ENCODE data around the gene SPHK1. TPM values are rescaled to one million over a fixed set of nuclear protein-coding genes. Genes with fewer than 3 reads are reported as not detected.
"Not testable (repeated sequence)": the region's sequence is repeated elsewhere in the genome, so short reads cannot be mapped to it uniquely, and the experiment has no call there.

The SPHK1 gene
- total RNA-seq, result 6.5 TPM

GRCh38 chr17:76384222-76384986, at the start of gene SPHK1:
TSS of gene SPHK1 (plus strand) at chr17:76384609. CDS start at chr17:76385645, 1,036 bp downstream.
- DNase-seq, result peak; percentile 83

GRCh38 chr17:76335716-76336381, 48.6 kb upstream of the SPHK1 start:
- no peak for DNase-seq

DNA sequence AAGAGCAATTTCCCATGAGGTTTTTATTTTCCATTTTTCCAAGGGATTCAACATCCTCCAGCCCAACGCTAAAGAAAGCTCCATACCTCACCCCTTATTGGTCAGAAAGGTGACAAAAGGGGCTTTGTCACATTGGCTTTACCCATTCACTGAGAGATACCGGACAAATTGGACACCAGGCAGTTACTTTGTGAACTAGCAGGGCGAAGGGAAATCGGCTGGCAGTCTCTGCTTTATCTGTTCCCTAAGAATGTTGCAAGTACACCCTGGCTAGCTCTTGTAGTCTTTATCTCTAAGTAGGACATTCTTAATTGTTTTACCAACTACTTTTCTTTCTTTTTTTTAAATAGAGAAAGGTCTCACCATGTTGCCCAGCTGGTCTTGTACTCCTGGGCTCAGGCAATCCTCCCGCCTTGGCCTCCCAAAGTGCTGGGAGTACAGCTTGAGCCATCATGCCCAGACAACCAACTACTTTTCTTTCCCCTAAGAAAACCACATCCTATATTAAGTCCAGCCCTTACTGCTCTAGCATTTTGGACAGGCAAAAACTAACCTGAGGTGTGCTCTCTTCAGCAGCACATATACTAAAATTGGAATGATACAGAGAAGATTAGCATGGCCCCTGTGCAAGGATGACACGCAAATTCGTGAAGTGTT, 47.5 kb upstream of the SPHK1 start:
- DNase-seq, result no peak

GRCh38 chr17:76337413-76337777, 47.0 kb upstream of the SPHK1 start:
- no peak for DNase-seq

- no peak for DNase-seq
Observed at GRCh38 chr17:76341301-76341700, 43.1 kb upstream of the SPHK1 start.

DNA sequence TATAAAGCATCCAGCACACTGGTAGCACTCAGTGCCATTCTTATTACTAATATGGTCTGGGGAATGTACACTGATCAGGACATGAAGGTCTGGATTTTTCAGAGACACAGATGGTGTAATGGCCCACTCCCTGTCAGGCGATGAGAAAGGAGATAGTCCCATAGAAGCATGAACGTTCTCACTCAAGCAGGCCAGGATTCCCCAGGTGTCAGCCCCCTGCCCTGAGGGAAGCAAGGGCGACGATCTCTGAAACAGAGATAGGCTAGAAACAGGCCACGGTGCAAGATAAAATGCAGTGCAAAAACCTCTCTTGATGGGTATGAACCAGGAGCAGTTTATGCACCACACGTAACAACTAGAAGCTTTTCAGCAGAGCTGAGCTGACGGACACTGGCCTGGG, 41.3 kb upstream of the SPHK1 start:
- DNase-seq, result no peak

DNA sequence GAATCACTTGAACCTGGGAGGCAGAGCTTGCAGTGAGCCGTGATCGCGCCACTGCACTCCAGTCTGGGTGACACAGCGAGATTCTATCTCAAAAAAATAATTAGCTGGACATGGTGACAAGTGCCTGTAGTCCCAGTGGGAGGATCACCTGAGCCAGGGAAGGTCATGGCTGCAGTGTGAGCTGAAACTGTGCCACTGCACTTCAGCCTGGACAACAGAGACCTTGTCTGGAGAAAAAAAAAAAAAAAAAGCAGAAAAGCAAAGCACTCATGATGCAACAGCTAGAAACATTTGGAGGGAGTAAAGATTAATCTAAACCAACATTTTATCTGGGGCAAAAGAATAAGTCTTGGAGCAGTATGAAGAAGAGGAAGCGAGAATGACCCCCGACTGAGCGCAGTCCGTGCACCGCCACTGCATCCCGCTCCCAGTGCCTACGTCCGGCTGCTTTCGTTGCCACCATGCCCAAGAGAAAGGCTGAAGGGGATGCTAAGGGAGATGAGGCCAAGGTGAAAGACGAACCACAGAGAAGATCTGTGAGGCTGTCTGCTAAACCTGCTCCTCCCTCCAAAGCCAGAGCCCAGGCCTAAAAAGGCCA, 38.9 kb upstream of the SPHK1 start:
- no peak for DNase-seq

- DNase-seq, result not testable (repeated sequence)
Observed at GRCh38 chr17:76346936-76347335, 37.5 kb upstream of the SPHK1 start.

DNA sequence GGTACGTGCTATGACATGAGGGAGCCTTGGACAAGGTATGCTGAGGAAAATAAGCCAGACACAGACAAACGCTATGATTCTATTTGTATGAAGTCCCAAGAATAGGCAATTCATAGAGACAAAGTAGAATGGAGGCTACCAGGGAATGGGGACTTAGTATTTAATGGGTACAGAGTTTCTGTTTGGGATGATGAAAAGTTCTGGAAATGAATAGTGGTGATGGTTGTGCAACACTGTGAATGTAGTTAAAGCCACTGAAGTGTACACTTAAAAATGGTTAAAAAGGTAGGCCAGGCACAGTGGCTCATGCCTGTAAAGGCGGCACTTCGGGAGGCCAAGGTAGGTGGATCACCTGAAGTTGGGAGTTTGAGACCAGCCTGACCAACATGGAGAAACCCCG, 33.9 kb upstream of the SPHK1 start:
- no peak for DNase-seq

GRCh38 chr17:76351526-76352071, 32.8 kb upstream of the SPHK1 start:
- no peak for DNase-seq

- DNase-seq, result no peak
Observed at GRCh38 chr17:76353004-76353598, 31.3 kb upstream of the SPHK1 start.

DNA sequence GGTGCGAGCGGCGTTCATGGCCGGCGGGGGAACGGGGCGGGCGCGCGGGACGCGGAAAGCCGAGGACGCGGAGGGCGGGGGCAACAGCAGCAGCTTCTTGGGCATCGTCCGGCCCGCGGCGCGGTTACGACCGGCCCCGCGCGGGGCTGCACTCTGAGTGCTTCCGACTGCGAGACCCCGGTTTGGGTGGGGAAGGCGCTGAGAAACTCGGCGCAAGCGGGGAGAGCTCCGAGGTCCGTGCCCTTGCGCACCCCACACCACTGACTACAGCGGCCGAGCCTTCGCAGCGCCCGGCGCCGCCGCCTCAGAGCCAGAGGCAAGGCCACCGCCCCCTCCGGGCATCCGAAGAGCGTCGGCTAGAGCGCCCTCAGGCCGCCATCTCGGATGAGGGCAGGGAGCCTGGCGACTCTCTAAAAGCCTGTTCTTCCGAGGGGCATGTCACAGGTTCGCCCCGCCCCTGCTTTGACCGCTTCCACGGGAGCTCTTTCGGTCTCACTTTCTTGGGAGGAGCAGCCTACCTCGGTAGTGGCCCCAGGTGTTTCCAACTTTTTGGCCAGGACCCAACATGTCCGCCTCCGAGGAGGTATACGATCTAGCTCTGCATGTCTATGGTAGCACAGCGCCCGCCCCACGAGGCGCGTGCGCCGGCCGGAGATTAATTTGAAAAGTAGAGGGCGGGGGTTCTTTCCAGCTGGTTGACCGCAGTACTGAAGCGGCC, 30.7 kb upstream of the SPHK1 start, which contains the start of gene PRPSAP1:
TSS of gene PRPSAP1 (minus strand) at position 318 of the 718 bp plus-strand sequence. CDS start at position 105, 213 bp downstream.
- DNase-seq, result peak; percentile 95

- no peak for DNase-seq
Observed at GRCh38 chr17:76354317-76354729, 30.1 kb upstream of the SPHK1 start.

- no peak for DNase-seq
Observed at GRCh38 chr17:76354747-76355310, 29.6 kb upstream of the SPHK1 start.

- DNase-seq, result no peak
Observed at GRCh38 chr17:76356803-76357456, 27.5 kb upstream of the SPHK1 start.

DNA sequence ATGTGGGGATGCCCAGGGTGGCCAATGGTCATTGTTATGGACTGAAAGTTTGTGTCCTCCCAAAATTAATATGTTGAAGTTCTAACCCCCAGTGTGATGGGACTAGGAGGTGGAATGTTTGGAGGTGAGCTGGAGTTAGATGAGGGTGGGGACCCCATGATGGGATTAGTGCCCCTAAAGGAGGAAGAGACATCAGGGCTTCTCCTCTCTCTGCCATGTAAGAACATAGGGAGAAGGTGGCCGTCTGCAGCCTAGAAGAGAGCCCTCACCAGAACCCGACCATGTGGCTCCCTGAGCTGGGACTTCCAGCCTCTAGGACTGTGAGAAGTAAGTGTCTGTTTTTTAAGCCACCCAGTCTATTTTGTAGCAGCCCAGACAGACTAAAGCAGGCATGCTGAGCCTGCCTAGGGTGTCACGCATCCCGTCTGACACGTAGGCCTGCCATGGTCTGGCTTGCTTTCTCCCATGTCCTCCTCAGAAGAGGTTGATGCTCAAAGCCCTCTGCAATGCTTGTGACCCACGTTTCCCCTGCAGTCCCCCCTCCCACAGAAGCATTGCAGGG, 26.7 kb upstream of the SPHK1 start:
- no peak for DNase-seq

DNA sequence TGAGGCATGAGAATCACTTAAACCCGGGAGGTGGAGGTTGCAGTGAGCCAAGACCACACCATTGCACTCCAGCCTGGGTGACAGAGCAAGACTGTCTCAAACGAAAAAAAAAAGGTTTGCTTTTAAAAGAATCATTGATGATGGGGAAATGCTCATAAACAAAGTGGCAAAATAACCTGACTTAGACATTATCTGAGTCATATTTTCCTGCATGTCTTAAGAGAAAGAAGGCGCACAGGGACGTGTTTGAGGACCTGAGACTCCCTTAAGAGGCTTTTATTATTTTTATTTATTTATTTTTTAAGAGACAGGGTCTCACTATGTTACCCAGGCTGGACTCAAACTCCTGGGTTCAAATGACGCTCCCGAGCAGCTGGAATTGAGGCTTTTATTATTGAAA, 25.0 kb upstream of the SPHK1 start:
- DNase-seq, result no peak

DNA sequence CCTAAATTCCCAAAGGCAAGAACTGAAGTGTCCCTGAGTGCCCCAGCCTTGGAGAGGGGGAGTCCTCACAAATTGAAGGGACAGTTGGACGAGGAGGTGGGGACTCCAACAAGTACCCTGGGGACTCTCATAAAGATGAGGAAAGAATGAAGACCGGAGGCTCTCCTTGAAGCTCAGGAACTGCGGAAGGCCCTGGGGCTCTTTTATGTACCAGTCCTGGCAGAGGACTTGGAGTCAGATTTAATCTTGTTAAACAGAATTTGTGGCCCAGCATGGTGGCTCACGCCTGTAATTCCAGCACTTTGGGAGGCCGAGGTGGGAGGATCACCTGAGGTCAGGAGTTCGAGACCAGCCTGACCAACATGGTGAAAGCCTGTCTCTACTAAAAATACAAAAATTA, 24.6 kb upstream of the SPHK1 start:
- DNase-seq, result not testable (repeated sequence)

DNA sequence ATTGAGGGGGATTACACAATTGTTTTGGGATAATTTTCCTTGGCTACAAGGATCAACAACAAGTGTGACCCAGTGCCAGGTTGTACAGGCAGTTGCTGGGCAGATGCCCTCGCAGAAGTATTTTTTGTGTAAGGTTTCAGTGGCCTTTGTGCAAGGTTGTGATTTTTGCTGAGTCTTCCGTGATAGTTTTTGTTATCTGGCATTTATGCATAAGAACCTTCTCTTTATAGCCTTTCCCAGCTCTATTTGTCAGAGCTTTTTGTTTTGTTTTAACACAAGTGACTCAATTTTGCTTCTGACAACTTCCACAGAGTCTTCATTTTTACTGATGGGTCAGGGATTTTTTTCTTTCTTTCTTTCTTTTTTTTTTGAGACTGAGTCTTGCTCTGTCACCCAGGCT, 23.9 kb upstream of the SPHK1 start:
- DNase-seq, result no peak

Data from tongue (tissue), 2 donors.